WTC11 (cell line): ENCODE measurements around the gene CDX1. TPM values are rescaled to one million over a fixed set of nuclear protein-coding genes. Genes with fewer than 3 reads are reported as not detected.

Source experiments
- ATAC-seq: fragments of 200-7000 bp; cut with Tn5 transposase; 2 replicates; pipeline ENCODE4 v1.10.0; 2021; ENCODE audit warnings: mild to moderate bottlenecking, moderate library complexity
- CTCF ChIA-PET: fragments of 300-600 bp; sonication (Branson Sonifier 250); formaldehyde crosslinking; loops from one replicate; lab custom pipeline; 2021; ENCODE audit warnings: antibody characterized with exemption; lab: Charles Lee
- POLR2A ChIA-PET: fragments of 350-600 bp; sonication (Branson Sonifier 250); formaldehyde crosslinking; loops from one replicate; lab custom pipeline; 2021; ENCODE audit warnings: antibody characterized with exemption; lab: Charles Lee
- DNase-seq: peaks from one replicate; pipeline ENCODE4 v3.0.0; 2021; ENCODE audit warnings: low spot score
- H3K27ac Mint-ChIP-seq: 2 replicates; pipeline ENCODE4 v1.8.0; 2021; ENCODE audit warnings: mixed read lengths
- H3K27me3 Mint-ChIP-seq: 2 replicates; pipeline ENCODE4 v1.8.0; 2021; ENCODE audit warnings: low read depth, mild to moderate bottlenecking, moderate library complexity, mixed read lengths
- H3K36me3 Mint-ChIP-seq: 2 replicates; pipeline ENCODE4 v1.8.0; 2021; ENCODE audit warnings: mixed read lengths
- H3K4me1 Mint-ChIP-seq: 2 replicates; pipeline ENCODE4 v1.8.0; 2022; ENCODE audit warnings: mixed read lengths
- H3K4me3 Mint-ChIP-seq: 2 replicates; pipeline ENCODE4 v1.8.0; 2021; ENCODE audit warnings: mild to moderate bottlenecking, moderate library complexity, mixed read lengths
- H3K9me3 Mint-ChIP-seq: 2 replicates; pipeline ENCODE4 v1.8.0; 2021; ENCODE audit warnings: mixed read lengths
- CREM ChIP-seq: sonication (generic); formaldehyde crosslinking; IDR thresholded peaks from 2 replicates; pipeline ENCODE4 v1.8.1; 2022; ENCODE audit warnings: mild to moderate bottlenecking, missing genetic modification reagents, moderate library complexity
- ELF4 ChIP-seq: sonication (generic); formaldehyde crosslinking; IDR thresholded peaks from 2 replicates; pipeline ENCODE4 v1.8.1; 2022; ENCODE audit warnings: low read depth, mild to moderate bottlenecking, moderate library complexity, missing genetic modification reagents
- FOXK1 ChIP-seq: sonication (generic); formaldehyde crosslinking; IDR thresholded peaks from 2 replicates; pipeline ENCODE4 v1.8.0; 2022; ENCODE audit warnings: mild to moderate bottlenecking, moderate library complexity, missing genetic modification reagents
- GRHL2 ChIP-seq: fragments of 250-450 bp; sonication (Bioruptor Pico); IDR thresholded peaks from 2 replicates; pipeline ENCODE4 v1.8.0; 2022; ENCODE audit warnings: mild to moderate bottlenecking, moderate library complexity; ENCODE audit not compliant: insufficient replicate concordance, severe bottlenecking
- GTF2I ChIP-seq: fragments of 250-450 bp; sonication (Bioruptor Pico); conservative IDR thresholded peaks from 2 replicates; pipeline ENCODE4 v1.4.0; 2021; ENCODE audit warnings: mild to moderate bottlenecking
- IRF2 ChIP-seq: sonication (generic); formaldehyde crosslinking; IDR thresholded peaks from 2 replicates; pipeline ENCODE4 v1.8.0; 2022; ENCODE audit warnings: low read depth, missing genetic modification reagents, borderline replicate concordance
- JAZF1 ChIP-seq: fragments of 250-450 bp; sonication (Bioruptor Pico); IDR thresholded peaks from 2 replicates; pipeline ENCODE4 v1.9.0; 2021; ENCODE audit warnings: moderate library complexity, mild to moderate bottlenecking, inconsistent platforms
- KAT7 ChIP-seq: sonication (generic); formaldehyde crosslinking; IDR thresholded peaks from 2 replicates; pipeline ENCODE4 v1.8.1; 2023; ENCODE audit warnings: missing genetic modification reagents, mild to moderate bottlenecking, borderline replicate concordance
- MLX ChIP-seq: sonication (generic); formaldehyde crosslinking; IDR thresholded peaks from 2 replicates; pipeline ENCODE4 v1.8.1; 2023; ENCODE audit warnings: mild to moderate bottlenecking, missing genetic modification reagents, moderate library complexity
- MXD4 ChIP-seq: fragments of 250-450 bp; sonication (Bioruptor Pico); IDR thresholded peaks from 2 replicates; pipeline ENCODE4 v1.8.0; 2021; ENCODE audit warnings: mild to moderate bottlenecking, moderate library complexity, borderline replicate concordance
- NFATC4 ChIP-seq: fragments of 250-450 bp; sonication (Bioruptor Pico); IDR thresholded peaks from 2 replicates; pipeline ENCODE4 v1.9.0; 2021; ENCODE audit warnings: mild to moderate bottlenecking
- NR2C2 ChIP-seq: sonication (generic); formaldehyde crosslinking; IDR thresholded peaks from 2 replicates; pipeline ENCODE4 v1.8.0; 2022; ENCODE audit warnings: mild to moderate bottlenecking, missing genetic modification reagents
- OVOL2 ChIP-seq: fragments of 250-450 bp; sonication (Bioruptor Pico); IDR thresholded peaks from 2 replicates; pipeline ENCODE4 v1.9.0; 2021; ENCODE audit warnings: mild to moderate bottlenecking, borderline replicate concordance
- TEAD4 ChIP-seq: sonication (generic); formaldehyde crosslinking; IDR thresholded peaks from 2 replicates; pipeline ENCODE4 v1.8.0; 2022; ENCODE audit warnings: mild to moderate bottlenecking, missing genetic modification reagents
- TP53 ChIP-seq: sonication (generic); formaldehyde crosslinking; IDR thresholded peaks from 2 replicates; pipeline ENCODE4 v1.8.1; 2023; ENCODE audit warnings: mild to moderate bottlenecking, missing genetic modification reagents
- ZBTB21 ChIP-seq: sonication (generic); formaldehyde crosslinking; IDR thresholded peaks from 2 replicates; pipeline ENCODE4 v1.8.1; 2023; ENCODE audit warnings: mild to moderate bottlenecking, missing genetic modification reagents, borderline replicate concordance
- ZMAT4 ChIP-seq: fragments of 250-450 bp; sonication (Bioruptor Pico); IDR thresholded peaks from 2 replicates; pipeline ENCODE4 v1.9.0; 2021; ENCODE audit warnings: mild to moderate bottlenecking
- ZNF263 ChIP-seq: sonication (generic); formaldehyde crosslinking; IDR thresholded peaks from 2 replicates; pipeline ENCODE4 v1.8.1; 2022; ENCODE audit warnings: low read depth, mild to moderate bottlenecking, moderate library complexity, missing genetic modification reagents
- ZNF396 ChIP-seq: fragments of 250-450 bp; sonication (Bioruptor Pico); IDR thresholded peaks from 2 replicates; pipeline ENCODE4 v1.8.0; 2021; ENCODE audit warnings: mild to moderate bottlenecking, moderate library complexity, borderline replicate concordance
- ZNF423 ChIP-seq: fragments of 250-450 bp; sonication (Bioruptor Pico); IDR thresholded peaks from 2 replicates; pipeline ENCODE4 v2.1.2; 2022; ENCODE audit warnings: mild to moderate bottlenecking, moderate library complexity
- ZSCAN18 ChIP-seq: fragments of 250-450 bp; sonication (Bioruptor Pico); IDR thresholded peaks from 2 replicates; pipeline ENCODE4 v2.1.2; 2022; ENCODE audit warnings: mild to moderate bottlenecking, moderate library complexity
- total RNA-seq: library from RNA; stranded (reverse); gene quantifications from 3 replicates; pipeline ENCODE4 v1.2.3, GENCODE V29; 2021
- TF ChIP-seq, protein P1 (sequence below): sonication (generic); formaldehyde crosslinking; IDR thresholded peaks from 2 replicates; pipeline ENCODE4 v1.8.1; 2023; ENCODE audit warnings: mild to moderate bottlenecking, moderate library complexity, missing genetic modification reagents
- TF ChIP-seq, protein P2 (sequence below): sonication (generic); formaldehyde crosslinking; IDR thresholded peaks from 2 replicates; pipeline ENCODE4 v1.8.0; 2022; ENCODE audit warnings: mild to moderate bottlenecking, missing genetic modification reagents
- TF ChIP-seq, protein P3 (sequence below): fragments of 250-450 bp; sonication (Bioruptor Pico); conservative IDR thresholded peaks from 2 replicates; pipeline ENCODE4 v1.9.0; 2021; ENCODE audit warnings: mild to moderate bottlenecking

Gene CDX1
- total RNA-seq, 1 experiment from 2014 or later: 0.13 TPM

DNA sequence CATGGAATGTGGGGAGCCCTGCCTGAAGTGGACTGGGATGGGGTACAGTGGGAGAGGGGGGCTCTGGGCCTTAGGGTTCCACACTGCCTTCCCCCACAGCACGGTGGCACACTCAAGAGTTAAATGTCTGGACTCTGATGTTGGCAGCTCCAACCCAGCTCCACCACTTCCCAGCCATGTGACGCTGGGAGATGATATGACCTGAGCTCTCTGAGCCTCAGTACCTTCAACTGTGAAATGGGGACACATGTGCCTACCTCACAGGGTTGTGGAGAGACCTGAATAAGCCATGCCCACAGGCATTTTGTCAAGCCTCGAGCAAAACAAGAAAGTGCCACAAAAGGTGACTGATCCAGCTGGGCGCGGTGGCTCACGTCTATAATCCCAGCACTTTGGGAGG is 7.5 kb upstream of the CDX1 start:
- H3K36me3 Mint-ChIP-seq: no peaks in the 10 kb centered on the region
- TF ChIP-seq ELF4 (CRISPR knock-in tag) (no peak), ZNF263 (CRISPR knock-in tag) (no peak), MLX (CRISPR knock-in tag) (no peak), GTF2I (CRISPR knock-in tag) (no peak), ZBTB21 (no peak), CREM (CRISPR knock-in tag) (no peak)
- TF ChIP-seq, protein P1, sequence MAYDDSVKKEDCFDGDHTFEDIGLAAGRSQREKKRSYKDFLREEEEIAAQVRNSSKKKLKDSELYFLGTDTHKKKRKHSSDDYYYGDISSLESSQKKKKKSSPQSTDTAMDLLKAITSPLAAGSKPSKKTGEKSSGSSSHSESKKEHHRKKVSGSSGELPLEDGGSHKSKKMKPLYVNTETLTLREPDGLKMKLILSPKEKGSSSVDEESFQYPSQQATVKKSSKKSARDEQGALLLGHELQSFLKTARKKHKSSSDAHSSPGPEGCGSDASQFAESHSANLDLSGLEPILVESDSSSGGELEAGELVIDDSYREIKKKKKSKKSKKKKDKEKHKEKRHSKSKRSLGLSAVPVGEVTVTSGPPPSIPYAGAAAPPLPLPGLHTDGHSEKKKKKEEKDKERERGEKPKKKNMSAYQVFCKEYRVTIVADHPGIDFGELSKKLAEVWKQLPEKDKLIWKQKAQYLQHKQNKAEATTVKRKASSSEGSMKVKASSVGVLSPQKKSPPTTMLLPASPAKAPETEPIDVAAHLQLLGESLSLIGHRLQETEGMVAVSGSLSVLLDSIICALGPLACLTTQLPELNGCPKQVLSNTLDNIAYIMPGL (CRISPR knock-in tag): no peak
- TF ChIP-seq, protein P2, sequence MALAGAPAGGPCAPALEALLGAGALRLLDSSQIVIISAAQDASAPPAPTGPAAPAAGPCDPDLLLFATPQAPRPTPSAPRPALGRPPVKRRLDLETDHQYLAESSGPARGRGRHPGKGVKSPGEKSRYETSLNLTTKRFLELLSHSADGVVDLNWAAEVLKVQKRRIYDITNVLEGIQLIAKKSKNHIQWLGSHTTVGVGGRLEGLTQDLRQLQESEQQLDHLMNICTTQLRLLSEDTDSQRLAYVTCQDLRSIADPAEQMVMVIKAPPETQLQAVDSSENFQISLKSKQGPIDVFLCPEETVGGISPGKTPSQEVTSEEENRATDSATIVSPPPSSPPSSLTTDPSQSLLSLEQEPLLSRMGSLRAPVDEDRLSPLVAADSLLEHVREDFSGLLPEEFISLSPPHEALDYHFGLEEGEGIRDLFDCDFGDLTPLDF: no peak
- DNase-seq: no peak
- no peak overlapping the region for H3K4me3 Mint-ChIP-seq
- peaks cover 32% of the 10 kb centered on the region for H3K27me3 Mint-ChIP-seq
- ATAC-seq: no peak
- no peaks in the 10 kb centered on the region for H3K9me3 Mint-ChIP-seq
- H3K4me1 Mint-ChIP-seq: peaks cover 29% of the 10 kb centered on the region
- H3K27ac Mint-ChIP-seq: no peak overlapping the region
- ChIA-PET POLR2A (no interaction called here), CTCF (interaction anchor here (0.7 to 3.9 kb wide), 6 partner anchors 17 to 52 kb away, joined by 3 to 20 read pairs (median 3); no protein-coding TSS in a partner anchor)

- peaks cover 31% of the 10 kb centered on the region for H3K4me1 Mint-ChIP-seq
- CTCF ChIA-PET: interaction anchor here (0.7 to 3.9 kb wide), 6 partner anchors 16 to 58 kb away, joined by 3 to 20 read pairs (median 4); no protein-coding TSS in a partner anchor
- POLR2A ChIA-PET: interaction anchor here (0.6 kb wide), 1 partner anchor 168 kb away, joined by 3 read pairs; no protein-coding TSS in a partner anchor
- TF ChIP-seq IRF2 (no peak), TP53 (no peak), JAZF1 (CRISPR knock-in tag) (no peak), ZNF396 (CRISPR knock-in tag) (no peak), MXD4 (CRISPR knock-in tag) (no peak), OVOL2 (CRISPR knock-in tag) (no peak), ZNF423 (CRISPR knock-in tag) (no peak), GTF2I (CRISPR knock-in tag) (no peak), TEAD4 (no peak), NFATC4 (CRISPR knock-in tag) (no peak), ZSCAN18 (CRISPR knock-in tag) (no peak), NR2C2 (CRISPR knock-in tag) (no peak), FOXK1 (no peak), KAT7 (no peak), GRHL2 (CRISPR knock-in tag) (no peak), ZMAT4 (CRISPR knock-in tag) (no peak)
- TF ChIP-seq, protein P3, sequence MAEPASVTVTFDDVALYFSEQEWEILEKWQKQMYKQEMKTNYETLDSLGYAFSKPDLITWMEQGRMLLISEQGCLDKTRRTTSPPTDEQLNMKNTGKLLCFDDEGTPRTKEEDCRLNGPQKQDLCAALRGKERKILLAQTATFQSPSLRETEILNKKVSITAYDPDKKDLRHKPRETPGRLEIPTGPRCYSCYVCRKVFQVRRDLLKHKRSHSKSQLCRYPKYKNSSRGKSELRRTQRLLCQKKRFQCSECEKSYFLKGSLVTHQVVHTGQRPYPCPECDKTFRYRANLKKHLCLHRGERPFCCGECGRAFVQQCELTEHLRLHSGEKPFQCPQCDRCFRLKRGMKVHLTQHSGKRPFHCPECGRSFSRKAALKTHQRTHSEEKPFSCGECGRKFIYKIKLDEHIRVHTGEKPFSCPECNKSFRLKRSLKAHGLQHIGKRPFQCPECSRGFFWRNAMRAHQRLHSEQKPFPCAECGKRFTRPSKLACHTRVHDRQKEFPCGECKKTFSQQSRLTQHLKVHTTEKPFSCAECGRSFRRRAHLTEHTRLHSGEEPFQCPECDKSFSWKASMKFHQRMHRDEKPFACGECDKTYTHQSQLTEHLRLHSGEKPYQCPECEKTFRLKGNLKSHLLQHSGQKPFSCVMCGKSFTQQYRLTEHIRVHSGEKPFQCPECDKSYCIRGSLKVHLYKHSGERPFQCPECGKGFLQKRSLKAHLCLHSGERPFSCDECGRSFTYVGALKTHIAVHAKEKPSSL (CRISPR knock-in tag): no peak
- TF ChIP-seq, all 79 proteins: peak for 0
- no peaks in the 10 kb centered on the region for H3K36me3 Mint-ChIP-seq
- no peak overlapping the region for H3K27ac Mint-ChIP-seq
- peaks cover 39% of the 10 kb centered on the region for H3K27me3 Mint-ChIP-seq
- no peaks in the 10 kb centered on the region for H3K9me3 Mint-ChIP-seq
- H3K4me3 Mint-ChIP-seq: no peak overlapping the region
- DNase-seq: no peak
- no peak for ATAC-seq
Measured at GRCh38 chr5:150159741-150160179, 6.8 kb upstream of the CDX1 start.
